NT2/D1 (cell line): ENCODE measurements around the gene SMARCAD1.

Experiments
- YY1 ChIP-seq: IDR thresholded peaks from 2 replicates; pipeline ENCODE4 v1.6.1; 2011; ENCODE audit not compliant: insufficient read length, insufficient read depth
- ZNF274 ChIP-seq: IDR thresholded peaks from 2 replicates; pipeline ENCODE4 v1.6.1; 2011; ENCODE audit warnings: mild to moderate bottlenecking, low read depth, low read length

DNA sequence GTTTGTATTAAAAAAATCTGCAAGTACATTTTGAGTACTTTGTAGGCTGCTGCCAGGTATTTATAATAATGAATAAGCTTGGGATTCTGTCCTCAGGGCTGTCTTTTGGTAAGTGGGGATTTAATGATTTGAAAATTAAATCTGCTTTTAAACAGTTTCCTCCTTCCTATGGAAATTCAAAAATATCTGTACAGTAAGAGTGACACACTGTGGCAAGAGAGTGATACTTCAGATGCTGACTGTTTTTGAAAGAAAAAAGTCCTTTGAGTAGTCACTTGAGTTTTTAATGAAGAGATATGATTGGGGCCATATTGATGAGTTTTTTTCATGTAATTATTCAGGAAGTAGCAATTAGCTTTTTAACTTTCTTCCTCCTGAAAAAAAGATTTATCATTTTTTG is 49.2 kb downstream of the SMARCAD1 start:
- no peak for TF ChIP-seq ZNF274
- no peak for TF ChIP-seq YY1
